ENCODE data around the gene OGDHL. TPM values are rescaled to one million over a fixed set of nuclear protein-coding genes. Genes with fewer than 3 reads are reported as not detected.
"Not testable (repeated sequence)": the region's sequence is repeated elsewhere in the genome, so short reads cannot be mapped to it uniquely, and the experiment has no call there.

Gene OGDHL
- total RNA-seq (2014; rRNA removed; shearing (Covaris generic)): 0.08 and 0.18 TPM in 2 replicates

- DNase-seq (ENCODE audit: low spot score): peak; percentile 11
These were observed at the start of gene OGDHL for GRCh38 chr10:49761789-49762565. Gene OGDHL, minus strand, starts transcription at chr10:49762323. Its CDS starts 3,731 bp downstream, at chr10:49758592.

- no peak for DNase-seq (ENCODE audit: low spot score)
These were observed 41.9 kb upstream of the OGDHL start for GRCh38 chr10:49803988-49804387.

- DNase-seq (ENCODE audit: low spot score): no peak
These were observed 36.2 kb upstream of the OGDHL start for GRCh38 chr10:49798275-49798674.

- DNase-seq (ENCODE audit: low spot score): no peak
These were observed 29.0 kb upstream of the OGDHL start for GRCh38 chr10:49791100-49791499.

GRCh38 chr10:49784681-49785080 lies 22.6 kb upstream of the OGDHL start:
- no peak for DNase-seq (ENCODE audit: low spot score)

GRCh38 chr10:49783645-49784044 lies 21.5 kb upstream of the OGDHL start:
- DNase-seq (ENCODE audit: low spot score): peak; percentile 50

- no peak for DNase-seq (ENCODE audit: low spot score)
These were observed 19.1 kb upstream of the OGDHL start for GRCh38 chr10:49781247-49781646.

GRCh38 chr10:49778197-49778596 lies 16.1 kb upstream of the OGDHL start:
- DNase-seq (ENCODE audit: low spot score): no peak

GRCh38 chr10:49776851-49777250 lies 14.7 kb upstream of the OGDHL start:
- no peak for DNase-seq (ENCODE audit: low spot score)

GRCh38 chr10:49775014-49775413 lies 12.9 kb upstream of the OGDHL start:
- no peak for DNase-seq (ENCODE audit: low spot score)

- not testable (repeated sequence) for DNase-seq (ENCODE audit: low spot score)
These were observed 10.8 kb upstream of the OGDHL start for GRCh38 chr10:49772944-49773343.

GRCh38 chr10:49771046-49771445 lies 8.9 kb upstream of the OGDHL start:
- DNase-seq (ENCODE audit: low spot score): not testable (repeated sequence)

- DNase-seq (ENCODE audit: low spot score): no peak
These were observed 7.6 kb upstream of the OGDHL start for GRCh38 chr10:49769692-49770091.

- DNase-seq (ENCODE audit: low spot score): no peak
These were observed 6.6 kb upstream of the OGDHL start for GRCh38 chr10:49768731-49769130.

- DNase-seq (ENCODE audit: low spot score): no peak
These were observed 6.2 kb upstream of the OGDHL start for GRCh38 chr10:49768329-49768728.

GRCh38 chr10:49767752-49768151 lies 5.6 kb upstream of the OGDHL start:
- no peak for DNase-seq (ENCODE audit: low spot score)

- no peak for DNase-seq (ENCODE audit: low spot score)
These were observed 4.4 kb upstream of the OGDHL start for GRCh38 chr10:49766484-49766883.

GRCh38 chr10:49762566-49762877 lies 399 bp upstream of the OGDHL start:
- no peak for DNase-seq (ENCODE audit: low spot score)

GRCh38 chr10:49761201-49761788 lies 828 bp downstream of the OGDHL start:
- no peak for DNase-seq (ENCODE audit: low spot score)

GRCh38 chr10:49760789-49761188 lies 1.3 kb downstream of the OGDHL start:
- DNase-seq (ENCODE audit: low spot score): no peak

GRCh38 chr10:49759787-49760551 lies 2.2 kb downstream of the OGDHL start:
- DNase-seq (ENCODE audit: low spot score): no peak

GRCh38 chr10:49758249-49758930 lies 3.7 kb downstream of the OGDHL start:
- no peak for DNase-seq (ENCODE audit: low spot score)
